HG02852 (cell line): Measurements from ENCODE around the gene FBN1.
A peak's percentile ranks its signal among the peaks of the same experiment; 100 is the strongest.

ENCODE experiments used
- ATAC-seq: cut with Tn5 transposase; IDR thresholded peaks from one replicate; pipeline ENCODE4 v1.9.1; 2021; ENCODE audit warnings: mild to moderate bottlenecking, moderate library complexity; ENCODE audit not compliant: unreplicated experiment

FBN1 gene

GRCh38 chr15:48522123-48522522, 123.4 kb downstream of the FBN1 start:
- no peak for ATAC-seq

- no peak for ATAC-seq
Observed at GRCh38 chr15:48520376-48521155, 124.9 kb downstream of the FBN1 start.

DNA sequence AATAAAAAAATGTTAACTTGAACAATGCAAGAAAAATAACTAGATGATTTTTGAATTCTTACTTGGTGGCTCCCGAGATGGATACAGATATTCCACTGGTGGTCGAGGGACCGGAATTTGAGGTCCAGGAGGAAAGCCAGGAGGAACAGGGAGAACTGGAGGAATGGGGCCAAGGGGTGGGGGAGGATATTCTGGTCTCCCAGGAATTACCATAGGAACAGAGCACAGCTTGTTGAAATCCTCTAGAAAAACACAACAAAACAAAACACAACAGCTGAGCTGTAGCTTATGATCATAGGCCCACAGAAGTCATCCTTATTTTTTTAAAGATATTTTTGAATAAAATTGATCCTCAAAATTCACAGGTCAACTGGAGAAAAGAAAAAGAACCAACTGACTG, 129.4 kb downstream of the FBN1 start:
- no peak for ATAC-seq

GRCh38 chr15:48515500-48515899, 130.0 kb downstream of the FBN1 start:
- ATAC-seq, result no peak

DNA sequence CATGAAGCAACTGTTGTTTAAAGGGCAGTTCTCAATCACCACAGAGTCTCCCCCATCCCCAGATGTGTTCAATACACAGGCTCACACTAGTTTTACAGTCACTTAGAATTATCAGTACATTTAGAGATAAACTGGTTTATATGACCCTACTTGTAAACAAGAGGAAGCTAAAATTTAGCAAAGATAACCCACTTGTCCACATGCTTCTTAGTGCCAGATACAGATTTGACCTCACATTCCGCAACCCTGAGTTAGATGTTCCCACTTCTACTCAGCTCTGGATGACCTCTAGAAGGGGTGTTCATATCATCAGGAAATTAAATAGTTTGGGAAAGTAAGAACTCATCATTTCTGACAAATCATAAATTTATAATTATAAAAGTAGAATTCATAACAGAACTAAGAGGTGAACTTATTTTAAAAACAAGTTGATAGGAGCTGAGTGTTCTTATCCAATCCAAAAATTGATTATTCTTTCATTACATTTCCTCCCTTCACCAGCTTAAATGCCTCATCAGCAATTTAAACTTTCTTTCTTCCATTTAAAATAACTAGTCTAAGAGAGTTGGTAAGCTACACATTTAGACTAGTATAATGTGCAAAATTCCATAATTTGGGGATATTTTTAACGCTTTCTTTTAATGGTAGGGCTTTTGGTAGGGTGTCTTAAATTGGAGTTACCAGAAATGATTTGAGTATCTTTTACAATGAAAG, 131.2 kb downstream of the FBN1 start:
- no peak for ATAC-seq

DNA sequence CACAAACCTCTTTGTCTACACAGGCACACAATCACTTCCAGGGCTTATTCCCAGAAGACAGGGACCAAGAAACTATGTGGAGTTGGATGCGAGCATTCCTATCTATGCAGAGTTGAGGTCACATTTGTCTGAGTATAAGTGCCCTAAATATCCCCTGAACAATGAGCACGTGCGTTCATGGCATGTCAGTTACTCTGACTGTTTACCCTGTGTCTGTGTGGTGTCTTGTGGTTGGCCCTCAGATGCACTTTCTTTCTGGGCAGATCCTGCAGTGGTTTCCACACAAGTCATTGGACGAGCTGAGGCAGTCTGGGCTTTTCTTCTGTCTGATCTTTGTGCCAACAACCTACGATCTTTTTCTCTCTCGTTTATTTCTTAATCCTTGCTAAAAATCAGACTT, 134.5 kb downstream of the FBN1 start:
- ATAC-seq, result no peak

DNA sequence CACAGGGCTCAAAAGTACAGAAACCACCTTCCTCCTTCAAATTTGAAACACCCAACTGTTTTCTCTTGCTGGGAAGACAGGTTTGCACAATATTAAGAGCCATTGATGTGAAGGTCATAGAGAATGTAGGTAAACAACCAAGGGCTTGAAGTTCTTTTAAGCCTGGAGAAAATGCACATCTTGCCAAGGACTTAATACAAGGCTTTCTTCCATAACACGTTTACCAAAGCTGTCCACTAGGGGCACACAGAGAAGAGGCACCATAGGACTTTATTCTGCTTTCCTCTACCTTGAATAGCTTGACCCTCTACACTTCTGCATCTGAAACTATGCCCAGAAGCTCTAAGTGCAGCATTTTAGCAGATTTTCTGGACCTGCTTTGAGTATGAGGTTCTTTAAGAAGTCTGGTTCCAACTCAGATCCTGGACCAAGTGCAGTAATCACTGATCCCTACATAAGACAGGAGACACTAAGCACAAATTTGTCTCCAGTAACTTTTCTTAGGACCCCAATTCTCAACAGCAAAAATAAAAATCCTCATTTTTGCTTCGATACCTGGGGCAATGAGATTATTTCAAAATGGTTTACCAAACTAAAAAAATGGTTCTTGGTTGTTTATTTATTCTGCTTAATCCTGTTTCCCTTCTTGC, 138.0 kb downstream of the FBN1 start:
- peak; percentile 68 for ATAC-seq

DNA sequence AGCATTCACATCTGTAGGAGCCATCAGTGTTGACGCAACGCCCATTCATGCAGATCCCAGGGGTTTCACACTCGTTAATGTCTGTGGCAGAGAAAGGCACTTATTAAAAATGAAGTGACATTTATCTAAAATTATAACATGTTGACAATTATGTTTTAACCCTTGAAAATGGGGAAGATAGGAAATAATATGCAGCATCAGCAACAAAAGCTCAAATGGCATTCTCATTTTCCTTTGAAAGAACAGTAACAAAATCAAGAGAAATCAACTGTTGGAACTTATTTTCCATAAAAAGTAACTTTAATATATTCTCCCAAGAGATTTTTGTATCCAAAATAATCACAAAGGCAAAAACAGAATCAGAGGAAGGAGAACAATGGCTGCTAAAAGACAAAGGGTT, 140.4 kb downstream of the FBN1 start:
- no peak for ATAC-seq

- ATAC-seq, result no peak
Observed at GRCh38 chr15:48501208-48501607, 144.3 kb downstream of the FBN1 start.

DNA sequence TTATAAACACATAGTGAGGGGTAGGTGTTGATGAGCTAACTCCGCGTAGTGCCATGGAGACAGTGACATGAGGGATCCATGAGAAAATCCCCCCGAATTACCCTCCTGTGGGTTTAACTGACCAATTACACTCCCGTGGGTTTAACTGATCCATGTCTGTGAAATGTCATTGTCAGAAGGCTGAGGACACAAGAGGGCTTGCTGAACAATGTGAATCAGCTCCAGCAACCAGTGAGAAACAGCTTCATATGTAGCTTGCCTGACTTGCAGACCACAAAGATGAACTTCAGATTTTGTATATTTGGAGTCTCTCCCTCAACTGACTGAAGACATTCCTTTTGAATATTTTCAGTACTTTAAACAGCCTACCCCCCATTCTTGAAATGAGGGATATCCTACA, 144.9 kb downstream of the FBN1 start:
- no peak for ATAC-seq

DNA sequence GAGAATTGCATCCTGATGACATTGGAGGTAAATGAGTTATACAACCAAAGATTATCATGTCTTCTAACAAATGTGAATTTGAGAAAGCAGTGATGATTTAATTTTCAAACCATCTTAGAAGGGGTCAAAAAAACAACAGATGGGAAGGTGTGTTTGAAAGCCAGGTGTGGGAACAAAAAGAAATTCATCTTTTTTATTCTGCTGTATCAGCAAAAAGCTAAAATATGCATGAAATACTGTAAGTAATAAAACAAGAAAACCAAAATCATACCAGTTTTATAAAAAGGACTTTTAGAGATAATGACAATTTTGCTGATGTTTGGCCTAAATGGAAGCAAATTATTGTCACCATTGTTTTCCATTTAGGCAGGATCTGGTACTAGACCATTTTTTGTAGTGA, 145.5 kb downstream of the FBN1 start:
- ATAC-seq, result no peak

GRCh38 chr15:48498828-48499227, 146.7 kb downstream of the FBN1 start:
- ATAC-seq, result no peak

GRCh38 chr15:48494631-48495030, 150.9 kb downstream of the FBN1 start:
- ATAC-seq, result no peak

DNA sequence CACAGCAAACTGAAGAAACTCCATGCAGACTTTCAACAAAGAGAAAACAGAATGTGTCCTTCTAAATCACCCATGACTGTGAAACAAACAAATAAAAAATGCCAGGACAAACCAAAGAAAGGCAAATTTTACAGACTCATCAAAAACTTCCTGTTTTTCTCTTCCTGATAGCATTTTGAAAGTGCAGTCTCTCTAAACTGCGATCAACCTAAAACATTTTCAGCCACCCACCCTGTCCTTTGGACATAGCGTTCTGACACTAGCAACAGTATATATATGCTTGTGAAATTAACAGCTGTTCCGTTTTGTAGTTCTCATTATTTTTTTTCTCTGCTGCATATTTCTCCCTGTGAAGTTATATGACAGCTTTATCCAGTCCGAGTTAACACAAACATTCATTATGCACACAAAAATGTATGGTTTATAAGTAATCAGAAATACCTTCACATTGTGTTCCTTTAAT, 151.7 kb downstream of the FBN1 start:
- ATAC-seq, result no peak

DNA sequence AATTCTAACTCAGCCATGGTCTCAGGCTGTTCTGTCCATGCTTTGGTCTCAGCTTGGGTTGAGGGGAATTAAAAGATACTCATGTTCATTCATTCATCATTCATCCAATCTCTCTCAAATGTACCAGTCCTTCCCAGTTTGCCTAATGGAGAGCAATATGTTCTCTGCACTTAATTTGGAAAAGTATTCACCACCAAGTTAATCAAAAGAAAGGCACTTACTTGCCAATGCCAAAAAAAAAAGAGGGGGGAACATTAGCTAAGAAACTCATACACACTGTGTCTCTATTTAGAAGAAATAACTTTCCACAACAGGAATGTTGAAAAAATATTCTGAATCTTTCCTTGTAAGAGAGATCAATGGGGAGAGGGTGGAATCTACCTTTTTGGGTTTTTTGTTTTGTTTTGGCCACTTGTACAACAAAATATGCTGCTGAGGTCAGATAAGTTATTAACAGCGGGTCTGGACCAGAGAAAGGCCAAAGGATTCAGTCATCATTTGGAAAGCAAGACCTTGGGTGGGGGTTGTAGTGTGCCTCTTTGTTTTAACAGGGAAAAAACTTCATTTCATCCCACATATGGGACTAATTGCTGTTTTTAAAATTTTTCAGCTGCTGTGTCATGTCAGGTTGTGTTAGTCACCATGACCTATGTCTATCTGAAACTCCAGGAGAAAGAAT, 152.3 kb downstream of the FBN1 start:
- ATAC-seq, result no peak

DNA sequence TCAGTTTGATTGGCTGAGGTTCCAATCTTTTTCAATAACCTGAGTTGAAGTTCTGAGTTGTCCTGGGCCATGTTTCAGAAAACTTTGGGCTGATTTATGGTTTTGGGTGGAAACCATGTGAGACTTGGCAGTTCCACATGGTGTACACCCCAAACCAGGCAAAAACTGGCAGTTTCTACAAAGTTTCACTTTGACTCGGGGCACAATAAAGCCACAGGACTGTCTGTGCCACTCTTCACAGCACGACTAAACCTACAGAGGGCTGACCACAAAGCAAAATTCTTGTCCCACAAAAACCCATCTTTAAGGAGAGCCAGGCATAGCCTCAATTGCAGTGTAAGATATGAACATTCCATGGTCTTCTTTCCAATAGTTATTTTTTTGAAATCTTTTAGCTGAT, 159.3 kb downstream of the FBN1 start:
- ATAC-seq, result no peak

DNA sequence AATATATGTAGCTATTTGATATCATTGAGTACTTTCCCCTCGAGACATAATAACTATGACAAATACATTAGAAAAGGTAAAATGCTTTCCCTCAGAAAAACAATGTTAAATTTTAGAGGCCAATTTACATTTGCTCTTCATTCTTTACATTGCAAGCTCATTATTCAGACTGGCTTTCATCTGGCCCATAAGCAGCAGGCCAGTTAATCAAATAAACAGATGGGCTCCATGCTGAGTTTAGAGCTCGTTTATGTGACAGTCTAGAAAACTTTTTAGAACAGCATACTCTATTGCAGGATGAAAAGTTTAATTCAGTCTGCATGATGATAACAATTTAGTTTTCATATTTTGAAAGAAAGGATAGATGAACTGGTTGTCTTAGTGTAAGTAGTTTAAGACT, 163.7 kb downstream of the FBN1 start:
- no peak for ATAC-seq

- ATAC-seq, result no peak
Observed at GRCh38 chr15:48479751-48480150, 165.8 kb downstream of the FBN1 start.

DNA sequence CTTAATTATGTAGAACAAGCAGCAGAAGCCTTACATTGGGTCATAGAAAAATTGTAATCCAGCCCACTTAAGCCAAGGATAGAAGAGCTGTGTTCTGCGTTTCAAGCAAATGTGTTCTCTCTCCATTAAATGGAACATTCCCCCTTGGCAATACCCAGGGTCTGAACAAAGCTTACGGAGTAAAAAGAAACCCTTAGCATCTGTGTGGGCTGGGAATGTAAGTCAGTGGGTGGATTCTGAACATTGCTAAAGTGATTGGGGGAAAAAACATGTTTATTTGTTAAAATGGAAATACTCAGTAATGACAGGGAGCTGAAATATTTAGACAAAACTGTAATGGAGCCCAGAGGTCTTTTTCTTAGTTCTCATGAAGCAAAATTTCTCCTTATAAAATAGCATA, 166.9 kb downstream of the FBN1 start:
- ATAC-seq, result no peak

DNA sequence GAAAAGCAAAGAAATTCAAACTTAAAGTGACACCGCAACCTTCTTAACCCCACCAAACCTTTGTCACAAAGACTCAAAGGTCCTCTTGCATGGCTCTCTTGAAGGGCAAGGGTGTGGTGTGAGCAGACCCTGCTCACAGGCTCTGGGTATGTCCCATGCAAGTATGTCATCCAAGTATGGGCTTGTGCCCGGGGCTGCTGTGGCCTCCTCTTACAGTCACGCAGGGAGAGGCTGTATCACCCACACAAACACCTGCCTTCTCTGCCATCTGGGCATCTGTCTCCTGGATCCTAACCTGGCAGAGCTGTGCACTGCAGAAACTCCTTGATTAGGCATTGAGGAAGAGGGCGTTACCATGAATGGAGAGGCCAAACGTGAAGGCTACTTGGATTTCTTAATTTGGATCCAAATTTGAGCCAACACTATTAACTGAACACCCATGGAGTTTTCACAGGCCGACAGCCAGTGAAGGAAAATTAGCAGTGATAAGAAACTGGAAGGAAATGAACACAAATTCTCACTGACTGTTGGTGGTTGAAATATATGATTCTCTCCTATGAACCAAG, 167.6 kb downstream of the FBN1 start:
- ATAC-seq, result no peak
